ENCODE data around the gene ARL10. TPM values are rescaled to one million over a fixed set of nuclear protein-coding genes. Genes with fewer than 3 reads are reported as not detected.

The ARL10 gene
- total RNA-seq, 1 experiment from 2014 or later, result 5.8 TPM

DNA sequence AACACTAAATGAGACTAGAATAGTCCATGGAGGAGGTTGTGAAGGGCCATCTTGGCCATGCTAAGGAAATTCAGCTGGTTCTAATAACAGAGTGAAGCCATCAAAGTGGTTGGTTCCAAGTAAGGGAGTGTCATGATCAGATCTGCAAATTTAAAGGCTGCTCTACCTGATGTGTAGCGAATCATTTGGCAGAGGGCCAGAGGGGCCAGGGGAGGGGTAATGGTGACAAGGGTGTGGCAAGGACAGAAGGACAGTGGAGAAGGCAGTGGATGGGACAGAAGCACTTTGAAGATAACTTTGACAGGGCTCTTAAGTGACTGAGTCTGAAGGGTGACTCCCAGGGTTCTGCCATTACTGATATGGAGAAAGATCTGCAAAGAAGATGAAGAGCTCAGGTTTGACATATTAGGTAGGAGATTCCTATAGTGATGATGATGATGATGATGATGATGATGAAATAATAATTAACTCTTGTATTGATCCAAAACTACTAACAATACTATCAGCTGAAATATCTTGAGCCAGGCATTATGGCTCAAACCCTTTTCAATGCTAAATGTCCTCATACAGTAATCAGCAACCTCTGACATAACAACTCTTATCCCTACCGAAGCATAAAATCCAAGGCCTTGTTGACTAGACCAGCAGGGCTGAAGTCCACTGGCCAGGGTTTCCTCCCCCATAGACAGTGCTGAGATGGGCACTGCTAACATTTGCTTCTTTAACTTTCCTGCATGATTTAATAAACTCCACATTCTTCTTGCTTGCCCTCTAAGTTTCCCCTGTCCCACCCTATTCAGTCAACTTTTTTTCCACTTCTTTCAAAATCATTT, 23.7 kb upstream of the ARL10 start:
- no peaks in the 10 kb centered on the region for H3K9me2 ChIP-seq (replicated peaks; ENCODE audit: insufficient read depth, low read length)
- no peaks in the 10 kb centered on the region for H3K27me3 ChIP-seq (ENCODE audit: low read length)
- H3K4me3 ChIP-seq (ENCODE audit: low read length), result no peak overlapping the region
- H2AFZ ChIP-seq (ENCODE audit: low read length), result no peak overlapping the region
- peaks cover 31% of the 10 kb centered on the region; the same call in 1 of the 2 replicates for H3K36me3 ChIP-seq (ENCODE audit: insufficient read depth, low read length)
- DNase-seq, result no peak
- H3K9ac ChIP-seq (ENCODE audit: low read length), result no peak overlapping the region
- no peak overlapping the region for H3K27ac ChIP-seq (ENCODE audit: low read length)
- no peaks in the 10 kb centered on the region for H3K79me2 ChIP-seq (ENCODE audit: low read length)
- no peaks in the 10 kb centered on the region for H4K20me1 ChIP-seq (ENCODE audit: insufficient read depth, low read depth, low read length)
- H3K4me1 ChIP-seq (ENCODE audit: low read length), result peaks cover 9% of the 10 kb centered on the region
- H3K4me2 ChIP-seq (ENCODE audit: low read depth, low read length, poor library complexity, severe bottlenecking), result no peak overlapping the region
- H3K9me3 ChIP-seq (ENCODE audit: low read length), result no peaks in the 10 kb centered on the region

DNA sequence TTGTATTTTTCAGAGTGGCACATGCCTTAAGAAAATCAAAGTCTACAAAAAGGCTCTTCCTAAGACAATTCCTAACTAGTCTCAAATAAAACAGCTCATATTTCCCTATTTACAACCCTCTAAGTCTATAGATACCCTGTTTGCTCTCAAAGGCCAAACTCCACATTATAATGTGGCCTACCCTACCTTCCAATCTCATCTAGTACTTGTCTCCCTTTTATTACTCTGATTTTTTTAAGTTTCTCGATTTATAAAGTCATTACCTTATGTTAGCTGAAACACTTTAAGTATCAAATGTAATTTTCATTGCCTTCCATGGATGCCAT, 23.2 kb upstream of the ARL10 start:
- Histone ChIP-seq H3K36me3 (ENCODE audit: insufficient read depth, low read length) (peaks cover 30% of the 10 kb centered on the region; the same call in 1 of the 2 replicates), H3K9me2 (replicated peaks; ENCODE audit: insufficient read depth, low read length) (no peaks in the 10 kb centered on the region), H3K4me1 (ENCODE audit: low read length) (peaks cover 9% of the 10 kb centered on the region), H3K4me2 (ENCODE audit: low read depth, low read length, poor library complexity, severe bottlenecking) (no peak overlapping the region), H3K27me3 (ENCODE audit: low read length) (no peaks in the 10 kb centered on the region), H3K27ac (ENCODE audit: low read length) (no peak overlapping the region), H3K9ac (ENCODE audit: low read length) (no peak overlapping the region), H3K79me2 (ENCODE audit: low read length) (no peaks in the 10 kb centered on the region), H3K4me3 (ENCODE audit: low read length) (no peak overlapping the region), H3K9me3 (ENCODE audit: low read length) (no peaks in the 10 kb centered on the region), H2AFZ (ENCODE audit: low read length) (no peak overlapping the region), H4K20me1 (ENCODE audit: insufficient read depth, low read depth, low read length) (no peaks in the 10 kb centered on the region)
- DNase-seq, result no peak

DNA sequence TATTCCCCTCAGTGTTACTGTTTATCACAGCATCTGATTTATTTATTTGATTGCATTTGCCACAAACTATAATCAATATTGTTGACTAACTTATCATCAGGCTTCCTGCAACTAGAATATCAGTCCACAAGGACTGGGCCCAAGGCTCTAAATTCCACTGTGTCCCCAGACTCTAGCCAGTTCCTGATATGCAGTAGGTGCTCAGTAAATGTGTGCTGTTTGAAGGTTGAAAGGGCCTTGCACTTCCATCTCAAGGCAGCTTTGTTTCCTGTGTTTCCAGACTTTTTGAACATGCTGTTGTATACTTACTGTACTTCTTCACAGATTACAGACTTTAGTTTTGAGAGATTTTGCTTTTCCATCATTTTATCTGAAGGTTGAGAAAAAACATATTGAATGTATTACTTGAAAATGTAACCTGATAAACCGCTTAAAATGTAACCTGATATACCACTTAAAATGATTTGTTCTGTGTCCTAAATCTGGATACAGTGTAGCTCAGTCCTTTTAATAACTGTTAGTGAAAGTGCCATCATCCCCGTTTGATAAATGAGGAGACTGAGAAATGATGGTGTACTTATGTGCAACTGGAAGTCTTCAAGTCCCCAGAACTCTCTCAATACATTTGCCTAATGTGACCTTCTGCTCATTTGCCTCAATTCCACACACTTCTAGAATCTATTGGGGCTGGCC, 22.4 kb upstream of the ARL10 start:
- no peaks in the 10 kb centered on the region for H3K9me2 ChIP-seq (replicated peaks; ENCODE audit: insufficient read depth, low read length)
- H3K4me1 ChIP-seq (ENCODE audit: low read length), result peaks cover 9% of the 10 kb centered on the region
- no peaks in the 10 kb centered on the region for H3K79me2 ChIP-seq (ENCODE audit: low read length)
- H3K9me3 ChIP-seq (ENCODE audit: low read length), result no peaks in the 10 kb centered on the region
- H3K4me3 ChIP-seq (ENCODE audit: low read length), result no peak overlapping the region
- H3K4me2 ChIP-seq (ENCODE audit: low read depth, low read length, poor library complexity, severe bottlenecking), result no peak overlapping the region
- 0 out of 2 replicates have a peak overlapping the region, but pooled peaks have one; percentile 17 for H3K27ac ChIP-seq (ENCODE audit: low read length)
- no peak for DNase-seq
- no peak overlapping the region for H3K9ac ChIP-seq (ENCODE audit: low read length)
- peaks cover 25% of the 10 kb centered on the region; the same call in 1 of the 2 replicates for H3K36me3 ChIP-seq (ENCODE audit: insufficient read depth, low read length)
- no peaks in the 10 kb centered on the region for H4K20me1 ChIP-seq (ENCODE audit: insufficient read depth, low read depth, low read length)
- H3K27me3 ChIP-seq (ENCODE audit: low read length), result no peaks in the 10 kb centered on the region
- H2AFZ ChIP-seq (ENCODE audit: low read length), result no peak overlapping the region

DNA sequence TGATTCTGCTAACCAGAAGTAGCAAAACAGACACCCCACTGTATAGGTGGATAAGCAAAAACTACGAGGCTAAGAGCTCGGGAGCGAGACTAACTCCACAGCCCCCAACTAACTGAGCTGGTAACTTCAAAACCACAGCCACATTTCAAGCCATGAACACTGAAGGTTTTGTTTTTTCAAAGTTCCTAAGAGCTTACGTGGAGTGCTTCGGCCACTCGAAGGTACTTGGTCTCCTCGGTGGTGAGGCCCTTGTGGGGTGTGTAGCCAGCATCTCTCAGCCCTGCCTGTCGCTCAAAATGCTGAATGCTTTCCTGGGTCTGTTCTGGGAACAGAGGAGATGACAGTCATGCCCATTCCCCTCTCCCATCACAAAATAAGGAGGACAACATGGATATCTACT, 14.9 kb upstream of the ARL10 start:
- Histone ChIP-seq H3K9me2 (replicated peaks; ENCODE audit: insufficient read depth, low read length) (no peaks in the 10 kb centered on the region), H3K27me3 (ENCODE audit: low read length) (no peaks in the 10 kb centered on the region), H3K4me2 (ENCODE audit: low read depth, low read length, poor library complexity, severe bottlenecking) (no peak overlapping the region), H3K9ac (ENCODE audit: low read length) (no peak overlapping the region), H3K4me1 (ENCODE audit: low read length) (no peaks in the 10 kb centered on the region), H4K20me1 (ENCODE audit: insufficient read depth, low read depth, low read length) (peaks cover 8% of the 10 kb centered on the region; the same call in 1 of the 2 replicates), H3K9me3 (ENCODE audit: low read length) (no peaks in the 10 kb centered on the region), H3K4me3 (ENCODE audit: low read length) (no peak overlapping the region), H3K79me2 (ENCODE audit: low read length) (peaks cover 53% of the 10 kb centered on the region), H2AFZ (ENCODE audit: low read length) (no peak overlapping the region), H3K36me3 (ENCODE audit: insufficient read depth, low read length) (peaks cover 49% of the 10 kb centered on the region; the same call in 1 of the 2 replicates), H3K27ac (ENCODE audit: low read length) (no peak overlapping the region)
- DNase-seq, result no peak

DNA sequence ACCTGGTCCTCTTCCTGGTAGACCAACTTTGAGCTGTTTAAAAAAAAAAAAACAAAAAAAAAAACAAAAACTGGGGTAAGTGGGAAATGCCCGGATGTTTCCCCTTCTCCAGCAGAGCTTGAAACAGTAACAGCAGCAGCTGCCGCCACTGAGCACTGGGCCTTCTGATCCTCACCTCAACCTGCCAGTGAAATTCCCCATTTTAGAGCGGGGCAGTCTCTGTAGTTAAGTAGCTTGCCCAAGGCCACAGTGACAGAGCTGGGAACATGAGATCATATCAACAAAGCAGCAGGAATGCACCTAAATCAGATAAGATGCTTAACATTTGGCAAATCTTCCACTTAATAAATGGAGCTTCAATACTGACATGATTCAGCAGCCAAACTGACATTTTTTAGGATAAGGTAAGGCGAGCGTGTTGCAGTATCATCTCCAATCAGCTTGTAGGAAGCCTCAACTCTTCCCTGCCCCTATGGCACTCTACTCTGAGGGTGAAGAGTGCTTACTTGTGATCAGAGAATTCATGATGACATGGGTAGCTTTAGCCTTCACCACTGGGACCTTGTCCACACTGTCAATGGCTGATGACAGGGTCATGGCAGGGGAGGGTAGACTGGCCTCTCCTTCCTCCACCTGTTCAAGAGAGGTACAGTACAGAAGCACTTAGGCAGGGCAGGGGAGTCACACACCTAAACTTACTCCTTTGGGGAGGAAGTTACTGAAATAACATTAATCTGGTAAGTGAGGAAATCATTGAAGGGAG, 13.0 kb upstream of the ARL10 start:
- Histone ChIP-seq H3K36me3 (ENCODE audit: insufficient read depth, low read length) (peaks cover 47% of the 10 kb centered on the region; the same call in 1 of the 2 replicates), H3K27me3 (ENCODE audit: low read length) (no peaks in the 10 kb centered on the region), H3K4me1 (ENCODE audit: low read length) (no peaks in the 10 kb centered on the region), H2AFZ (ENCODE audit: low read length) (no peak overlapping the region), H3K27ac (ENCODE audit: low read length) (no peak overlapping the region), H4K20me1 (ENCODE audit: insufficient read depth, low read depth, low read length) (peaks cover 22% of the 10 kb centered on the region; the same call in 1 of the 2 replicates), H3K9me2 (replicated peaks; ENCODE audit: insufficient read depth, low read length) (no peaks in the 10 kb centered on the region), H3K9ac (ENCODE audit: low read length) (no peak overlapping the region), H3K9me3 (ENCODE audit: low read length) (no peaks in the 10 kb centered on the region), H3K4me2 (ENCODE audit: low read depth, low read length, poor library complexity, severe bottlenecking) (no peak overlapping the region), H3K4me3 (ENCODE audit: low read length) (no peak overlapping the region), H3K79me2 (ENCODE audit: low read length) (peaks cover 72% of the 10 kb centered on the region)
- no peak for DNase-seq

DNA sequence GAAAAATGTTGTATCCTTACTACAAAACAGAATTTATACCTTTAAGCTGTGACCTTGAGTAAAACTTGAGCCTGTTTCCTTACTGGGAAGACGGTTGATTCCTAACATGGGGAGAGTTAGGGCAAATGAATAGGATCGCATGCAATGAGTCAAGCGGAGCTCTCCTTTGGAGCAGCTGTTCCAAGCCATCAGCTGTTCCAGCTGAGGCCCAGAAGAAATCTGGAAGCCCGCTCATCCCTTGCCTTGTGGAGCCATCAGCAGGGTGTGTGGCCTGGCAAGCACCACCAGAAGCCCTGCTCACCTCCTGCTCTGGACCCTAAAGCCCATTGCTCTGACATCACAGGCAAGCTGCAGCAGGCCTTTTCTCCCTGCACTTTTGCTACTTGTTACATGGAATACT, 11.8 kb upstream of the ARL10 start:
- Histone ChIP-seq H3K9me3 (ENCODE audit: low read length) (no peaks in the 10 kb centered on the region), H3K79me2 (ENCODE audit: low read length) (peaks cover 84% of the 10 kb centered on the region), H3K4me1 (ENCODE audit: low read length) (no peaks in the 10 kb centered on the region), H3K9me2 (replicated peaks; ENCODE audit: insufficient read depth, low read length) (no peaks in the 10 kb centered on the region), H3K27me3 (ENCODE audit: low read length) (no peaks in the 10 kb centered on the region), H2AFZ (ENCODE audit: low read length) (no peak overlapping the region), H3K4me3 (ENCODE audit: low read length) (no peak overlapping the region), H3K9ac (ENCODE audit: low read length) (no peak overlapping the region), H4K20me1 (ENCODE audit: insufficient read depth, low read depth, low read length) (peaks cover 22% of the 10 kb centered on the region; the same call in 1 of the 2 replicates), H3K4me2 (ENCODE audit: low read depth, low read length, poor library complexity, severe bottlenecking) (no peak overlapping the region), H3K36me3 (ENCODE audit: insufficient read depth, low read length) (peaks cover 48% of the 10 kb centered on the region; the same call in 1 of the 2 replicates), H3K27ac (ENCODE audit: low read length) (no peak overlapping the region)
- DNase-seq, result no peak

DNA sequence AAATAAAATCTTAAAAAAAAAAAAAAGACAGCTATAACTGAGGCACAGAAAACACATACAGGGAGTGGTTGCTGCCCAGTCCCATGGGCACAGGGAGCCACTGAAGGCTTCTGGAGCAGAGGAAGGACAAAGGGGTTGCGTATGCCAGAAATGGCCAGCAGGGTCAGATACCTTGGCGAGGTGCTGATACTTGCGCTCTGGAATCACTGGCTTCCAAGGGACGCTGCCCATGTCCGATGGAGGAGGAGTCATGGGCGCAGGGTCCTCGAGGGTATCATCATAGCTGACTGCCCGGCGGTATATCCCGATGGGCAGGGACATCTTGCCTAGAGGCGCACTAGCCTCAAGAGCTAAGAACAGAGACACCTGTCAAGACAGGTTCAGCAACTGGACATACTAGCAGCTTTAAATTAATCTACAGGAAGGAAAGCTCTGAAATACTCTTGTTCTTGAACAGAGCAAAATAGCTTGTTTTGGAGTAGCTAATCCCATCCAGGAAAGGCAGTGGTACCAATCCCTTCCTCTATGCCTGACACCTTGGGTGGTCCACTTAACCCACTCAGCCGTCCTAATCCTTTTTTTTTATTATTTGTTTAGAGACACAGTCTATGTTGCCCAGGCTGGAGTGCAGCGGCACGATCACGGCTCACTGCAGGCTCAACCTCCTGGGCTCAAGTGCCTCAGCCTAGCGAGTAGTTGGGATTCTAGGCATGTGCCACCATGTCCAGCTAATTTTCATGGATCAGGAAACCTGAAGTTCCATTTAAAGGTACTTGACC, 9.7 kb upstream of the ARL10 start:
- H3K9me3 ChIP-seq (ENCODE audit: low read length), result no peaks in the 10 kb centered on the region
- peaks cover 45% of the 10 kb centered on the region; the same call in 1 of the 2 replicates for H3K36me3 ChIP-seq (ENCODE audit: insufficient read depth, low read length)
- peaks cover 22% of the 10 kb centered on the region; the same call in 1 of the 2 replicates for H4K20me1 ChIP-seq (ENCODE audit: insufficient read depth, low read depth, low read length)
- no peaks in the 10 kb centered on the region for H3K27me3 ChIP-seq (ENCODE audit: low read length)
- no peak overlapping the region for H3K27ac ChIP-seq (ENCODE audit: low read length)
- H3K4me1 ChIP-seq (ENCODE audit: low read length), result peaks cover 10% of the 10 kb centered on the region; the same call in 1 of the 2 replicates
- H2AFZ ChIP-seq (ENCODE audit: low read length), result no peak overlapping the region
- no peak overlapping the region for H3K4me3 ChIP-seq (ENCODE audit: low read length)
- H3K9me2 ChIP-seq (replicated peaks; ENCODE audit: insufficient read depth, low read length), result no peaks in the 10 kb centered on the region
- DNase-seq, result no peak
- H3K9ac ChIP-seq (ENCODE audit: low read length), result no peak overlapping the region
- H3K4me2 ChIP-seq (ENCODE audit: low read depth, low read length, poor library complexity, severe bottlenecking), result no peak overlapping the region
- peaks cover 90% of the 10 kb centered on the region for H3K79me2 ChIP-seq (ENCODE audit: low read length)

All from Karpas-422 (cell line).